Ishikawa (cell line): ENCODE measurements around the gene ZFR2.

ENCODE experiments used
- CREB1 ChIP-seq: IDR thresholded peaks from 2 replicates; pipeline ENCODE4 v1.6.1; 2012; ENCODE audit warnings: low read depth
- EGR1 ChIP-seq: IDR thresholded peaks from 2 replicates; pipeline ENCODE4 v1.6.1; 2012
- EP300 ChIP-seq: IDR thresholded peaks from 2 replicates; pipeline ENCODE4 v1.6.1; 2012; ENCODE audit warnings: borderline replicate concordance
- FOXM1 ChIP-seq: IDR thresholded peaks from 2 replicates; pipeline ENCODE4 v1.6.1; 2012; ENCODE audit warnings: low read depth, borderline replicate concordance
- NFIC ChIP-seq: IDR thresholded peaks from 2 replicates; pipeline ENCODE4 v1.6.1; 2012
- RAD21 ChIP-seq: IDR thresholded peaks from 2 replicates; pipeline ENCODE4 v1.6.1; 2012; ENCODE audit warnings: low read depth
- REST ChIP-seq: IDR thresholded peaks from 2 replicates; pipeline ENCODE4 v1.6.1; 2012; ENCODE audit warnings: low read depth, mild to moderate bottlenecking
- TCF12 ChIP-seq: IDR thresholded peaks from 2 replicates; pipeline ENCODE4 v1.6.1; 2012; ENCODE audit warnings: low read depth
- YY1 ChIP-seq: IDR thresholded peaks from 2 replicates; pipeline ENCODE4 v1.6.1; 2012; ENCODE audit warnings: low read depth

- TF ChIP-seq EP300 (no peak), REST (no peak), TCF12 (no peak), RAD21 (no peak), CREB1 (no peak), NFIC (no peak), FOXM1 (no peak), YY1 (no peak), EGR1 (no peak)
These were observed 13.5 kb downstream of the ZFR2 start for GRCh38 chr19:3855320-3855719.
